D721Med (cell line): ENCODE data around the gene FIG4.
"Not testable (repeated sequence)": the region's sequence is repeated elsewhere in the genome, so short reads cannot be mapped to it uniquely, and the experiment has no call there.

ENCODE experiments used
- DNase-seq: peaks from one replicate; pipeline ENCODE4 v3.0.0; 2011; ENCODE audit warnings: low spot score; ENCODE audit not compliant: insufficient read length
- FAIRE-seq: peaks from 2 replicates; lab custom pipeline; 2011; peaks lifted over from hg19 to GRCh38; lab: Jason Lieb, UNC
- TF ChIP-seq, protein P1 (sequence below): IDR thresholded peaks from 2 replicates; pipeline ENCODE4 v1.5.1; 2012; ENCODE audit warnings: mild to moderate bottlenecking, control low read depth; ENCODE audit not compliant: insufficient read depth; ENCODE audit errors: missing control alignments

Gene FIG4

DNA sequence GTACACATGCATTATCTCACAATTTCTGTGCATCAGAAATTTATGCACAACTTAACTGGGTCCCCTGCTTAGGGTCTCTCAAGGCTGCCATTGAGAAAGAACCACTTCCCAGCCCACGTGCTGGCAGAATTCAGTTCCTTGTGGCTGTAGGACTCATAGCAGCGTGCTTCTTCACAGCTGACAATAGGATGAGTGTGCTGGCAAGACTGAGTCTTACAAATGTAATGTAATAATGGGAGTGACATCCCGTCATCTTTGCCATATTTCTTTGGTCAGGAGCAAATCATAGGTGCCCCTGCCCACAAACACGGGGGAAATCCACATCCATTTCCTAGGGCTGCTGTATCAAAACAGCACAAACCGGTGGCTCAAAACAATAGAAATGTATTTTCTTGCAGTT, 77.4 kb downstream of the FIG4 start:
- no peak for FAIRE-seq
- TF ChIP-seq, protein P1, sequence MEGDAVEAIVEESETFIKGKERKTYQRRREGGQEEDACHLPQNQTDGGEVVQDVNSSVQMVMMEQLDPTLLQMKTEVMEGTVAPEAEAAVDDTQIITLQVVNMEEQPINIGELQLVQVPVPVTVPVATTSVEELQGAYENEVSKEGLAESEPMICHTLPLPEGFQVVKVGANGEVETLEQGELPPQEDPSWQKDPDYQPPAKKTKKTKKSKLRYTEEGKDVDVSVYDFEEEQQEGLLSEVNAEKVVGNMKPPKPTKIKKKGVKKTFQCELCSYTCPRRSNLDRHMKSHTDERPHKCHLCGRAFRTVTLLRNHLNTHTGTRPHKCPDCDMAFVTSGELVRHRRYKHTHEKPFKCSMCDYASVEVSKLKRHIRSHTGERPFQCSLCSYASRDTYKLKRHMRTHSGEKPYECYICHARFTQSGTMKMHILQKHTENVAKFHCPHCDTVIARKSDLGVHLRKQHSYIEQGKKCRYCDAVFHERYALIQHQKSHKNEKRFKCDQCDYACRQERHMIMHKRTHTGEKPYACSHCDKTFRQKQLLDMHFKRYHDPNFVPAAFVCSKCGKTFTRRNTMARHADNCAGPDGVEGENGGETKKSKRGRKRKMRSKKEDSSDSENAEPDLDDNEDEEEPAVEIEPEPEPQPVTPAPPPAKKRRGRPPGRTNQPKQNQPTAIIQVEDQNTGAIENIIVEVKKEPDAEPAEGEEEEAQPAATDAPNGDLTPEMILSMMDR, result no peak
- no peak for DNase-seq

DNA sequence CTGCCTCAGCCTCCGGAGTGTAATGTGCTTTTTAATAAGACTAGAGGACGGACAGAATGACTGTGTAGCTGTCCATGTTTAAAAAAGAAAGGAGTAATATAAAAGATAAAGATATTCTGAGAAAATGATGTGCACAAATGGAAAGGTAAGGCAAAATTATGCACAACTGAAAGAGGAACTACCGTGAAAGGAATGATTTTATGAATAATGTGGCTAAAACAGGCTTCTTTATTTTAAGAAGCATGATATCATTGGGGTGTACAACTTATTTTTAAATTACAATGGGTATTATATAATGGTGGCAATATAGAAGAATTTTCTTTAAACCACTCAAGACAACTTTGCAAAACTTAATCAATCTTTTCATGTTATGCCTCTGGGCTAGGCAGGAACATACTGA, 78.1 kb downstream of the FIG4 start:
- TF ChIP-seq, protein P1, result no peak
- FAIRE-seq (no peak), DNase-seq (no peak)

DNA sequence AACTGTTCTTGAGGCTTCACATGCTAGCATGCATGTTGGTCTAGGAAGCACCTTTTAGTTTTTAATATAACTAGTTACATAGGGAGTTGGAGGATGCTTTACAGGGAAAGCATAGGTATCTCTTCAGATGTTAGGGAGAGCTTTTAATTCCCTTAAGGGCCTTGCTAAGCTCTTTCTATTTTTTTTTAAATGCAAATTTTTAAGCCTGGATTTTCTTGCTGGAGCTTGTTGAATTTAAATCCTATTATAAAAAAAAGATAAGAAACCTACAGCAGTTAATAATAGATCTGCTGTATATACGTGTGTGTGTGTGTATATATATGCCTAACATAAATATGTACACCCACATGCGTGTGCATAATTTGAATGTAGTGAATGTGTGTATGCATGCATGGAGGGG, 79.0 kb downstream of the FIG4 start:
- FAIRE-seq, result no peak
- TF ChIP-seq, protein P1, result no peak
- no peak for DNase-seq

DNA sequence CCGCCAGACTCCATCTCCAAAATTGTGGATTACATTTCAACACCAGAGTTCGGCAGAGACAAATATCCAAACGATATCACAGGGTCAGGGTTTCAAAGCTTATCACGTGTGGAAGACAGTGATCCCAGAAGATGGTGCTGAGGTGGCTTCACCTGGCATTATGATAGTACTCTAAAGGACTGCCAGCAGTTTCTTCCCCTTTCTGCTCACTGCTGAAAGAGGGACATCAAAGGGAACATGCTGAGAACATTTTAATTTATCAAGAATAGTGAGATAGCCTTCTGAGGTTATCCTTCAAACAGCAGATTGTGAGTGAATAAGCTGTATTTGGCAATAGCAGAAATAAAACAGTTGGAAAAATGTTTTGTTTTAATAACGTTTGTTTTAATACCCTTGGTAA, 79.7 kb downstream of the FIG4 start:
- no peak for FAIRE-seq
- TF ChIP-seq, protein P1, result no peak
- no peak for DNase-seq

DNA sequence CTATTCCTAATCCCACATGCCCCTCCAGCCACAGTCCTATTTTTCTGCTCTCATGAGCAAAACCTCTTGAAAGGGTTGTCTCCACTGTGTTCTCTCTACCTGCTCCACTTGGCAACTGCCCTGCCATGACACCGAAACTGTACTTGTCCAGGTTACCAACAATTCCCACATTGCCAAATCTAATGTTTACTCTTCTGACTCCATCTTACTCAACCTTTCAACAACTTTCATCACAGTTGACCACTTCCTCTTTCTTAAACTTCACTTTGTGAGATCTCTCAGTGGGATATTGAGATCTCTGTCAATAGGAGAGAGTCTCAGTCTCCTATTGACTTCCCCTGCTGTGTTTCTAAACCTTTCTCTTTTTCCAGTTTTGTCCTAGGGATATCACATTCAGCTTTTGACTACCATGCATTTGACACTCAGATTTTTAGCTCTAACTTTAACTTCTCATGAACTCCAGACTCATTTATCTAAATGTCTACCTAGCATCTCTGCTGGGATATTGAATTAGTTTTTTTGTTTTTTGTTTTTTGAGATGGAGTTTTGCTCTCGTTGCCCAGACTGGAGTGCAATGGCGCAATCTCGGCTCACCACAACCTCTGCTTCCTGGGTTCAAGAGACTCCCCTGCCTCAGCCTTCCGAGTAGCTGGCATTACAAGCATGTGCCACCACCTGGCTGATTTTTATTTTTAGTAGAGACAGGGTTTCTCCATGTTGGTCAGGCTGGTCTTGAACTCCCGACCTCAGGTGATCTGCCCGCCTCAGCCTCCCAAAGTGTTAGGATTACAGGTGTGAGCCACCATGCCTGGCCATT, 81.1 kb downstream of the FIG4 start:
- not testable (repeated sequence) for FAIRE-seq, DNase-seq

DNA sequence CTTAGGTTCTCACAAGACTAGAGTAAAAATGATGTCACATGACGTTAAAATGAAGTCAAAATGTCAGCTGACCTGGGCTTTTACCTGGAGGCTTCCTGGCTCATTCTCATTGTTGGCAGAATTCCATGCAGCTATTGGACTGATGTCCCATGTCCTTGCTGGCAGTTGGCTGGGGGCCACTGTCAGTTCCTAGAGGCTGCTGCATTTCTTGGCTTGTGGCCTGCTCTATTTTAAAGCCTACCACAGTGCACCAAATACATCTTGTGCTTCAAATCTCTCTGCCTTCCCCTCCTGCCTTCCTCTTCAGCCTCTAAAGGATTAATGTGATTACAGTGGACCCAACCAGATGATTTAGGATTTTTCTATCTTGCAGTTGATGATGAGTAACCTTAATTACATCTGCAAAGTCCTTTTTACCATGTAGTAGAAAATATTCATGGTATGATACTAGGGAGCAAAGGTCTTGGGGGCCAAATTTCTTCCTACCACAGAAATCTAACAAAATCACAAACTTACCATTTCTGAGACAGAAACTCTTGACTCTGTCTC, 81.9 kb downstream of the FIG4 start:
- FAIRE-seq (no peak), DNase-seq (no peak)
- TF ChIP-seq, protein P1, result no peak

DNA sequence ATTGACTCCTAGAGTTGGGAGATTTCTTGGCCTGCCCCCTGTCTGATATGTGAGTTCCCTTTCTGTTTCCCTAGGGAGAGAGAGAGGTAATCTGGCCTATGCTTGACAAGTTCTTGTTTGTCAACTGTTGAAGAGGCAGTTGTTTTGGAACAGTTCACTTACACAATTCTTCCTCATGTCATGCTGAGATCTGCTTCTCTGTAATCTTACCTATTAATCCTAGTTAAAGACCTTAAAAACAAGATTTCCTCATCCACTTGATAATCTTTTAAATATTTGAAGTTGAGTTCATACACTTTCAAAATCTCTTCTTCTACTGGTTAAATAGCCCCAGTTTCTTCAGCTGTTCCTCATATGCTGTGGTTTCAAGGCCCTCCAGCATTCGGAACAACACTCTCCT, 89.9 kb downstream of the FIG4 start:
- DNase-seq (no peak), FAIRE-seq (no peak)
- TF ChIP-seq, protein P1, result no peak
